HG03571 (cell line): ENCODE measurements around the gene DRAM2.
A peak's percentile ranks its signal among the peaks of the same experiment; 100 is the strongest.
"Not testable (repeated sequence)": the region's sequence is repeated elsewhere in the genome, so short reads cannot be mapped to it uniquely, and the experiment has no call there.

Source experiments
- ATAC-seq: cut with Tn5 transposase; IDR thresholded peaks from one replicate; pipeline ENCODE4 v1.9.1; 2021; ENCODE audit not compliant: unreplicated experiment

DRAM2 gene

DNA sequence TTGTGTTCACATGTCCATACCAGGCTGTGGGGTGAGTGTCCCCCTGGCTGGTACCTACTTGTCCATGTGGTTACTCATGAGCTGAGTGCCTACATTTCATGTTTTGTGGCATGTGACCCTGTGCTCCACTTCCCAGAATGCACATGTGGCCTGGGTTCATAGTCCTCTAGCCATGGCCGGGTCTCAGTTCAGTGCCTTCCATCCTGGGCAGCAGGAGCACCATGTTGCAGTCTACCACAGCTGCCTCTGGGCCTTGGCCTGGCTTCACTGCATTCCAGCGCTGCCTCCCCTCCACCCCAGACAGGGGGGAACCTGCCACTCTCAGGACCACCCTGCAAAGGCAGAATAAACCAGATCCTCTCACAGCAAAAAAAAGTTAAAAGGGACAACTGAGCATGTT is 5.6 kb upstream of the DRAM2 start:
- no peak for ATAC-seq

DNA sequence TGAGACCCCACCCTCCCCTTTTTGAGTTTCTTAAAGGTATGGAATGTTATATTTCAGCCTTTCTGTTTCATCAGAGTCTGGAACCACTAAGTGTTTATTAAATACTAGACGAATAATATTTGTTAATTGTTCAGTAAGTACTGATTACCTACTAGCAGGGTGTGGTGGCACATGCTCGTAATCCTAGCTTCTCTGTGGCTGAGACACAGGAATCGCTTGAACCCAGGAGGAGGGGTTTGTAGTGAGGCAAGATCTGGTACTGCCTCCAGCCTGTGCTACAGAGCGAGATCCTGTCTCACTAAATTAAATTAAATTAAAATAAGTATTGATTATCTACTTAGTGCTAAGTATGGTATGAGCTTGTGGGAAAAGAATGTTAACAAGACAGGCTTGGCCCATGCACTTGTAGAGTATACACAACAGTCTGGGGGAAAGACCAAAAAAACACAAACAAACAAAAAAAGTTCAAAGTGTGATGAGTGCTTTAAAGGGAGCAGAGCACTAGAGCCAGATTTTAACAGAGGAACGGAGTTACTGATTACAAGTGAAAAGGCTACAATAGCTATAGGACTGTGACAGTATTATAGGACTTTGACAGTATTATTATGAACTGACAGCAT is 2.6 kb upstream of the DRAM2 start:
- ATAC-seq: no peak

DNA sequence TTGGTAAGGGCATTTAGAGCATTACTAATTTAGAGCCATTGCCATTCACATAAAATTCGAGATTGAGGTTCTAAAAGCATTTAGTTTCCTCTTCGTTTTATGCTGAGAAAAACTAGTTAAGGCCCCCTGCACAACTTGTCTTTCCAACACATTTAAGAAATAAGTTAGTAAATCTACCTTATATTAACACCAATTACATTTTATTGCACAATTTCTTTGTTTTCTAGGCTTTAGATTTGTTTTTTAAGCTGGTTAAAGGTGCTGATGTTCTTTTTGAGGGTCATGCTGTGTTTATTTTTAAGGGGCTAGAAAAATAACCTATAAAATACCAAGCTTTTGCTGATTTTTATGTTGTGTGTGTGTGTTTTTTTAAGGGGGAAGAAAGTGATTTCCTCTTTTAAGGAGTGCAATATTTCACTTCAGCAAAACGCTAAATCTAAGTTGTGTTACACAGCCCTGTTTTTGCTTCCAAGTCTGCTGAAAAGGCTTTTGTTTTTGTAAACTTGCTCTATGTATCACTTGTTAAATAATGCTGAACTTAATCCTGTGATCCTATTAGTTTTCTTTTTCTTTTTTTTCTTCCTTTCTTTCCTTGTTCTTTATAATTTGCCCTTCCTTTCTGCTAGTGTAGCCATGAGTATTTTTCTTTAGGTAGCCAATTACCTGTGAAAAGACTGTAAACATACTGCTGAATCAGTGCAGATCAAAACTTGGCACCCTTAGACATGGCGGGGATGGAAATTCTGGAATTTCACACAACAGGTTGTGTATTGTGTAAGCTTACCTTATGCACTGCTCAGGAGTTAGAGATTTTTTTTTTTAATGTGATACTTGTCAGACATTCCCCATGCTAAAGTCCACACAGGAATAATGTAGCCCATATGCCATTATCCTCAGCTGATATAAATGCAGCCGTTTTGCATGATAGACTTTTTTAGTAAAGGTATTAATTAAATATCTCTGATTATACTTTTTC is 1.6 kb upstream of the DRAM2 start:
- no peak for ATAC-seq

DNA sequence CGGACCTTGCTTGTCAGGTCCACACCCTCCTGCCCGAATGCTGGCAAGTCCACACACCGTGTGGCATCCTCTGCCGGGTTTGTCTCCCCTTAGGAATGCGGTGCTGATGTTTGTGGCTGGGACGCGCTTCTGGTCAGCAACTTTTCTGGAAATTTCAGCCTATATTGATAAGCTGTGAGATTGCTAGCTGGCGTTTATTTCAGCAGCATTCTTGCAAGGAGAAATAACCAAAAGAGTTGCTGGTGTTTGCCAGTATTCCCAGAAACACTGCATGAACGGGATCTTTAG is 731 bp upstream of the DRAM2 start:
- ATAC-seq: no peak

DNA sequence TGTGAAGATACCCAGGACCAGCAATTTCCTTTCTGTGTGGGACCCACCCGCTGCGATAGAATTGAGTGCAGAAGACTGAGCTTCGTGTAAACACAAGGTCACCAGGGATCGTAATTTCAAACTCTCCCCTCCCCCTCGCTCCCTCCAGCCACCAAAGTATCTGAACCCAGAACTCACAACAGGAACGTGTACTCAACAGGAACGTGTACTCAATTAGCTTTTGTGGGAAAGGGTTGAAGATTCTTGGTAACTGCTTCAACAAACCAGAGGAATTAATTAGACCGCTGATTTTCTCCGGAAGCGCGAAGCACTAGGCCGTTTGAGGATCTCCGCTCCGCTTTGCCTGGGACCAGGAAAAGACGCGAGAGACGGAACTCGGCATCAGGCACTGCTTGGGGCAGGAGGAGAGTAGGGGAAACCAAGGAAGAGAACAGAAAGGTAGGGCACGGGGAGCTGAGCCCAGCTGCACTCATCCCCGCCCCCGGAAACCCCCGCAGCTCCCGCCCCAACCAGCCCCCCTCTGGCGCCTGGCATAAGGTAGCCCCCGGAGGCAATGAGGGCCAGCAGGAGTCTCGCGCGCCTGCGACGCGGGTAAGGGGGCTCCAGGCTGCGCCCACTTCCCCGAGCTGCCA is 453 bp downstream of the DRAM2 start:
- peak; percentile 17 for ATAC-seq

DNA sequence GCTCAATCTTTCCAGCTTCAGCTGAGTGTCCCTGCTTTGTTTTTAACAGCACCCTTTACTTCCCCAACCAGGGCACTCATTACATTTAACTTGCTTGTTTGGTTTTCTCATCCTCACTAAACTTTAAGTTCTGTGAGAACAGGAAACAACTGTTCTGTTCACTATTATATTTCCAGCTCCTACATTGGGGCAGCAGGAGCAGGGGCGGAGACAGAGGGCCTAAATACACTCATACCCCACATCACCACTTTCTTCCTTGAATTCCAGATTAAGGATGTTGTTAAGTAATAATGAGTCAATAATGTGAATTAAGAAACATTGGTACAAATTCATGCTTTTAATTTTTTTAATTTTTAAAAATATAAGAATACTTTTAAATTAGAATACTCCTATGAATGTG is 6.0 kb downstream of the DRAM2 start:
- ATAC-seq: no peak

DNA sequence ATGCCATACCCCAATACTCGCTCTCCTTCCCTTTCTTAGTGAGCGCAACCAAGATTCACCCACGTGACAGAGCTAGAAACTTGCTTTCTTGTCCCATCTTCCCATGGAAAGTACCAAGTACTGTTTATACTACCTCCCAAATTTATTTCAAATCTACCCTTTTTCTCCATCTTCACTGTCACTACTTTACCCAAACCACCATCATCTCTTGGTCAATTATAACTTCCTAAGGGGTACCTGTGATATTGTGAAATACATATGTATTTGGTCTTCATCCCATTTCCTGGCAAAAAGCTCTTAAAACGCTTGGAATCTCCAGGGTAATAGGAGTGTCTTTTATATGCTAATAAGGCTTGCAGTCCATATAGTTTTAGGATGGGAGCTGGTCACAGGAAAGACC is 8.2 kb downstream of the DRAM2 start:
- ATAC-seq: no peak

DNA sequence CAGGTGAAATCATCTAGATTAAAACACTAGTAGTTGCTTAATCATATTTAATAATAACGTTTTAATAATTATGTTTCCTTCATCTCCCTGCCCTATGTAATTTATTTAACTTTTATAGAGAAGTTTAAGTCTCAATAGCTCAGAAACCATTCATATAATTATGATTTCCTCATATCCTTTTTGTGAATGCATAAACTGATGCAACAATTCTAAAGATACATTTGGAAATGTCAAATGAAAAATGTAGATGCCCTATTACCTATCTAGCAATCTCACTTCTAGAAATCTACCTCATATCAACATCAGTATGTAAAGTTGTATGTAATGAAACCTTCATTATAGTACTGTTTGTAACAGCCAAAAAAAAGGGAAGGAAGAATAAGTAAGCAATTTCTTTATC is 10.5 kb downstream of the DRAM2 start:
- ATAC-seq: no peak

DNA sequence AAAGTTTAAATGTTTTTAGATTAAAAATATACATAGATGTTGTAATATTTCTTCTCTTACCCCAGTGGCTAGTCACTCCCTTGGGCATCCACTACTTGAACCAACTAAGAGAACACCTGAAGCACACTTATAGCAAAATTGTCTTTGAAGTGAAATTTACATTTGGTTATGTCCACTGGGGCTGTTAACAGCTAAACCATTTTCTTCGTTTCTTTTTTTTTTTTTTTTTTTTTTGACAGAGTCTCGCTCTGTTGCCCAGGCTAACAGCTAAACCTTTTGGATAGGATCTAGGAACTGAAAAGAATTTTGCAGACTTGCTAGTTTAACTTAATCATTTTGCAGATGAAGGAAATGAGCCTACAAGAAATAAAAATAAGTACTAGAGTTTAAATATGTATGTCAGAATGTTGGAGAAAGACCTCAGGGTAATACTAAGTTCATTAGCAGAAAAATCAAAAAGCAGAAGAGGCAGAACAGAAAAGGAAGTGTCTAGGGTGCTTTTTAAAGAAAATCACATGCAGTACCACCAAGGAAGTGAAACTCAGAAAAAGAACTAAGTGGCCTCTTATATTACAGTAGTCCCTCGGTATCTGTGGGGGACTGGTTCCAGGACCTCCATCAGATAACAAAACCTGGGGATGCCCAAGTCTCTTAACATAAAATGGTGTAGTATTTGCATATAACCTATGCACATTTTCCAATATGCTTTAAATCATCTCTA is 11.8 kb downstream of the DRAM2 start:
- ATAC-seq: peak; percentile 89

DNA sequence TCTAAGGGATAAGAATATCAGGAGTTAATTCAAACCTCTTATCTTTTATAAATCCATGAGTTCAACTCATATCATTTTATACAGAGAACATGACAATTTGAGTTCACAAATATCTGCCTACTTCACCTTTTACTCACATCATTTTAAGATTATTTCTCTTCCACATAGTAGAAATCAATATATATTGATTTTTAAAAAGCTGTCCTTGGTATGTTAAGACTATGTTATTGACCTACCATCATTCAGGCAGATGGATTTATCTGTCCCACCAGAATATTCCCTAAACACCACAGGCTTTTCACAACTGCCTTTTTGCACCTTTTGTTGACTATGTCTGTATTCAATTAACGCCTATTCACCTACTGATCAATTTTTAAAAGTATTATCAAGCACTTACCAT is 13.5 kb downstream of the DRAM2 start:
- ATAC-seq: no peak

DNA sequence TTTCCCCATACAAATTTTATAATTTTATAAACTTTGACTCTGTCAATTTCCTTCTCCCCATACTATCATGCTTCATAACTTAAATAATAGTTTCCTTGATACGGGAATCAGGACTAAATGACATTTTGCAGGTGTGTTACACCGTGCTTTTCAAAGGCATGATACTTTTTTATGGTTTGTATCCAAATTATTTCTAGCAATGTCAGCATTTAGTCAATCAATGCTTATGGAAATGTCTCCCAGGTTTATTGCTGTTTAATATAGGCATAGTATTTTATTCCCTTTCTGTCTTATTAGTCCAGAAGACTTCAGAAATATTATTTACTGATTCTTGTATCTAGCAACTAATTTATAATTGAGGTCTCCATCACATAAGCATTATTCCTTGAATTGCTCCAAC is 23.4 kb downstream of the DRAM2 start:
- no peak for ATAC-seq

DNA sequence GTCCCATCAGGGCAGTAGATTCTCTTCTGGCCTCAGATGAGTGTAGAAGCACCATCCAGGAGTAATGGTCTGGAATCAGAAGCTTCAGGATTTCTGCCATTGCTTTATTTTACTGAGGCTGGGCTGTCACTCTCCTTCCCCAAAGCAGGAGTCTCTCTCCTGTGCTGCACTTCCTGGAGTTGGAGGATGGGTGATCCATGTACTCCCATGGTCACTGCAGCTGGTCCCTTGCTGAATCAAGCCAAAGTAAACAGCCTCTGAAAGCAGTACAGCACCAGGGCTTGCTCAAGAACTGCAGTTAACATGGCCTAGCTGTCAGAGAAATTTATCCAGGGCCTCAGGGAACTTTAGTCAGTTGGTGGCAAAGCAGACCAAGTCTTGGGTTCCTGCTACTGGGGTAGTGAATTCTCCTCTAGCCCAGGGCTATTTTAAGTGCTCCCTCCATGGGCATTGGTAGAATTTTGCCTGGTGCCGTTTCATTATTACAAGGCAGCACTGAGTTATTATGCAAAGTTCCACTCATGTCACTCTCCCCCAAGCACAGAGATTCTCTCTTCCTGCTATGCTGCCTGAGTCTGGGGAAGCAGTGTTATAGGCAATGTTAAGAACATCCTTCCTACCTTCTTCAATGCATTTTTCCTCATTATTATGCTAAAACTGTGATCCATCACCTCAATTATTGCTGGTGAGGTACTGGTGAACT is 29.5 kb downstream of the DRAM2 start:
- no peak for ATAC-seq

DNA sequence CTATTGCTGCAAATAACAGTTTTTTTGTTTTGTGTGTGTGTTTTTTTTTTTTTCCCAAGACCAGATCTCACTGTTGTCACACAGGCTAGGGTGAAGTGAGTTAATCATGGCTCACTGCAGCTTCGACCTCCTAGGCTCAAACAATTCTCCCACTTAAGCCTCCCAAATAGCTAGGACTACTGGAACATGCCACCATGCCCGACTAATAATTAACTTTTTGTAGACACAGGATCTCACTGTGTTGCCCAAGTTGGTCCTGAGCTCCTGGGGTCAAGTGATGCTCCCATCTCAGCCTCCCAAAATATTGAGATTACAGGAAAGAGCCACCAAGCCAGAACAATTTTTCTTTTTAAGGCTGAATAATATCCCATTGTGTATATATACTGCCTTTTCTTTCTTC is 34.9 kb downstream of the DRAM2 start:
- no peak for ATAC-seq

DNA sequence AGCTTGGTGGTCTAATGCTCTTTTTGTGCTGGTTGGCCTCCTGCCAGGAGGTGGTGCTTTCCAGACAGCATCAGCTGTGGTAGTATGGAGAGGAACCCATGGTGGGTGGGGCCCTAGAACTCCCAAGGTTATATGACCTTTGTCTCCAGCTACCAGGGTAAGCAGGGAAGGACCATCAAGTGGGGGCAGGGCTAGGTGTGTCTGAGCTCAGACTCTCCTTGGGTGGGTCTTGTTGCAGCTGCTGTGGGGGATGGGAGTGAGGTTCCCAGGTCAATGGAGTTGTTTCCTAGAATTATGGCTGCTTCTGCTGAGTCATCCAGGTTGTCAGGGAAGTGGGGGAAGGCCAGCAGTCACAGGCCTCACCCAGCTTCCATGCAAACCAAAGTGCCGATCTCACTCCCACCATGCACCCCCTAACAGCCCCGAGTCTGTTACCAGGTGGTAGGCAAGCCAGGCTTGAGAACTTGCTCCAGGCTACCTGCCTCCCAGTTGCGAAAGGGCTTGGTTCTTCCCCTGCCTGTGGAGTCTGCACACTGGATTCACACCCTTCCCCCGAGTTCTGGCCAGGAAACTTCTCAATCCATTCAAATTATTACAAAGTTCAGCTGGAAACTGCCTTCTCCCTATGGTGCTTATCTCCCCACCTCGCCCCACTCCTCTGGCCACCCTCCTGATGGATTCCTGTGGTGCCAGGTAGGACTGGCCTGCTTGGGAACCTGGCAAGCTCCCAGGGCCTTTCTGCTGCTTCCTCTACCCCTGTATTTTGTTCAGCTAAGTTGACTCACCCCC is 37.8 kb downstream of the DRAM2 start:
- ATAC-seq: no peak

DNA sequence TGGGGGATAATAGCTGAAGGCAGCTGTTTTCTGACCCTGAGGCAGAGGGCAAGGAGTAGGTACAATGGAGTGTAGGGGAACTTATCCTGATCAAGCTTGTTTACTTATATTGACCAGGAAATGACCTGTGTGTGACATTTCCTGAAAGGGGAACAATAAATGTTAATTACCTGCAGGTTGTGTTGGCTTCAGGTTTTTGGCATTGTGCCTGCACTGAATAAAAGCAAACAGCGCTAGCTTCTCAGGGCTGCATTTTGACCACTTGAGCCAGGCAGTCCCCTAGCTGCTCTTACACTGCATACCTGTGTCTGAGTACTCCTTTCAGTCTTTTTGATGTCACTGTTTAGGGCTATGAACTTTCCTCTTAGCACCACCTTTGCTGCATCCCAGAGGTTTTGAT is 40.6 kb downstream of the DRAM2 start:
- ATAC-seq: no peak

DNA sequence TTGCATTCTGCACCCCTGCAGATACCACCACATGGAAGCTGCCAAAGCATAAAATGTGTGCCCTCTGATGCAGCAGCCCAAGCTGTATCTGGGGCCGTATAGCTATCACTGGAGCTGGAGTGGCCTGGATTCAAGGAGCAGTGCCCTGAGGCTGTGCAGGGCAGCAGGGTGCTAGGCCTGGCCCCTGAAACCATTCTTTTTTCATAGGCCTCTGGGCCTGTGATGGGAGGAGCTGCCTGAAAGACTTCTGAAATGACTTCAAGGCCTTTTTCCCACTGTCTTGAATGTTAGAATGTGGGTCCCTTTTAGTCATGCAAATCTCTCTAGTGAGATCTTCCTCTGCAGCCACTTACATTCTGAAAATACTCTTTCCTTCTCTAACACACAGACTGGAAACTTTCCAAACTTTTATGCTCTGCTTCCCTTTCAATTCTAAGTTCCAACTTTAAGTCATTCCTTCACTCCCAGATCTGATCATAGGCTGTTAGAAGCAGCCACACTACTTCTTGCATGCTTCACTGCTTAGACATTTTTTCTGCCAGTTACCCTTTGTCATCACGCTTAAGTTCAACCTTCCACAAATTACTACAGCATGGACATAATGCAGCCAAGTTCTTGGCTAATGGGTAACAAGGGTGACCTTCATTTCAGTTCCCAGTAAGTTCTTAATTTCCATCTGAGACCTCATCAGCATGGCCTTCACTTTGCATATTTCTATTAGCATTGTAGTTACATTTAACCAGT is 42.4 kb downstream of the DRAM2 start:
- no peak for ATAC-seq

DNA sequence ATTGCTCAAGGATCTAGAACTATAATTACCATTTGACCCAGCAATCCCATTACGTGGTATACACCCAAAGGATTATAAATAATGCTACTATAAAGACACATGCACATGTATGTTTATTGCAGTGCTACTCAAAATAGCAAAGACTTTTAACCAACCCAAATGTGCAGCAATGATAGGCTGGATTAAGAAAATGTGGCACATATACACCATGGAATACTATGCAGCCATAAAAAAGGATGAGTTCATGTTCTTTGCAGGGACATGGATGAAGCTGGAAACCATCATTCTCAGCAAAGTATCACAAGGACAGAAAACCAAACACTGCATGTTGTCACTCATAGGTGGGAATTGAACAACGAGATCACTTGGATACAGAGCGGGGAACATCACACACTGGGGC is 44.5 kb downstream of the DRAM2 start:
- not testable (repeated sequence) for ATAC-seq

DNA sequence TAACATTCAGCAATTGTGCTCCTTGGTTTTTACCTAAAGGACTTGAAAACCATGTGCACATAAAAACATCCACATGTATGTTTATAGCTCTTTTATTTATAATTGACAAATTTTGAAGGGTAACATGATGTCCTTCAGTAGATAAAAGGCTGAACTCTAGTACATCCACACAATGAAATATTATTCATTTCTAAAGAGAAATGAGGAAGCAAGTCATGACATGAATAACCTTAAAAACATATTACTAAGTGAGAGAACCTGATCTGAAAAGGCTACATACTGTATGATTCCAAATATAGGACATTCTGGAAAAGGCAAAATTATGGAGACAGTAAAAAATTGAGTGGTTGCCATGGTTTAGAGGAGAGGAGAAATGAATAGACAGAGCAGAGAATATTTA is 50.3 kb downstream of the DRAM2 start:
- no peak for ATAC-seq

DNA sequence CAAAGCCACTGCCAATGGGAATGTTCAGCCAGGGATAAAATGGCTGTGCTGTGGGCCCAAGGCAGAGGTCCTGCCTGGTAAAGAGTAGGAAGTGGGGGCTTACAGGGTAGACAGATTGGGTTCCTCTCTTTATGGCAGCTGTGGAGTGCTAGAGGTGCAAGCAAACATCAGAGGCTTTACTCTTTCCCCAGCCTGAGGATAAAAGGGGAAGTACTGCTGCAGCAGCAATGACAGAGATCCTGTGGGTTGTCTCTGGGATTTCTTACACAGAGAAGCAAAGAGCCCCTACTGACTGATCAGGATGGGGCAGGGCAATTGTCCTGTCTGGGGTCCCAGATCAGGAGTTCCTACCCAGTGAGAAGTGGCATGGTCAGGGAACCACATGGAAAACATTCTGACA is 54.2 kb downstream of the DRAM2 start:
- no peak for ATAC-seq

DNA sequence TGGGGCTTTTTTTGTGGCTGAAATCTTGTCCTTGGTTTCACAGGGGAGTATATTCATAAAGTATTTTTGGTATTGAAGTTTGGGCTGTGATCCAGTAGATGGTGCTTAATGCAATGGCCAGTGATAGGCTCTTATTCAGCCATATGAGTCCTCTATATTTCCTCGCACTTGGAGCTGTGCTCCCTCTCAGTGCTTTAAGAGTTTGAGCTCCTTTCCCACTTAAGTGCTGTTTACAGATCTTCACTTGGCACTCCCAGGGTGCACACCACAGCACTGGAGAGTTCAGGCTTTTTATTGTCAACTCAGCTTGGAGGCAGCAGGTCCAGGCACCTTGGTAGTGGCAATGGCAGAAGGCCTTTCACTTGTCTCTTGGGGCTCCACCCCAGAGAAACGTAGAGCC is 54.9 kb downstream of the DRAM2 start:
- no peak for ATAC-seq
